ENCODE data around the gene ADGRG6. TPM values are rescaled to one million over a fixed set of nuclear protein-coding genes. Genes with fewer than 3 reads are reported as not detected.

ADGRG6 gene
- total RNA-seq, 2 donors from 2014 or later, result 5.7 to 13.4 TPM

DNA sequence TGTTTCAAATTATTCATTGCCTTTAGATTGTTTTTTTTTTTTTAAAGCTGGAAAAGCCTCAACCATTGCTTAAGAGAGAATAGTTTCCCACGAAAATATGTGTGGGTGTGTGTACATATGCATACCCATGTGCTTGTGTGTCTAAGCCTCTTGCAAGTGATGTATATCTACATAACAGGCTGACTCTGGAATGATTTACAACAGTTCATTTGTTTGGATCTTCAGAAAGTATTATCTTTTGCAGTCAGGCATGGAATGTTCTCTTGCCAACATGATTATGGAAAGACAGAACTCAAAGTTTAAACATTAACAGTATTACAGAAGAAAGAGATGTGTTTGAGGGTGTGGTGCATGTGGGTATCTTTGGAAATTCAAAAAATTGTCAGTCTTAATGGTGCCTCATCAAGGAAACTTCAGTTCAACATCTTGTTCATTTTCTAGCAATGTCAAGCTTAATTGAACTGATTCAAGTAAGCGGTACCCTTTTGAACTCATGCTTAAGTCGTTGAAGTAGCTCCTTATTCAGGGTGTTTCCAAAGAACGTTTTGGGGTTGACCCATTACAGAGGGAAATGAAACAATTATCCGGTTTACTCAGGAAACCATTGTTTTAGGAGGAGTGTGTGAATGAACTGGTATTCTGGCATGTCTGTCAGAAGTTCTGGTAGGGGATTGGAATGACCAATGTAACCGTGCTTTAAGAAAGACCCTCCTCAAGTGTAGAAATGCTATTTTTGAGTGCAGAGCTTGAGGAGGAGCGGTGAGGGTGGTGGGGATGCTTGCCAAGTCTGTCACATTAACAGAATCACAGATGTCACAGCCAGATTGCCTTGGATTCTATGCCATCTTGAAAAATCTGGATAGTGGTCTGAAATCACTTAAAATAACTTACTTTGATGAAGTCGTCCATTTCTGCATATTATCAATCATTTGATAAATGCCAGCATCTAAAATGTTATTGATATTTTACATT lies 60.3 kb downstream of the ADGRG6 start:
- intact Hi-C loops (cut with DNase I), result no loop called here
- DNase-seq, result no peak
- ATAC-seq, result peak in 1 of 2 donors; percentile 64

DNA sequence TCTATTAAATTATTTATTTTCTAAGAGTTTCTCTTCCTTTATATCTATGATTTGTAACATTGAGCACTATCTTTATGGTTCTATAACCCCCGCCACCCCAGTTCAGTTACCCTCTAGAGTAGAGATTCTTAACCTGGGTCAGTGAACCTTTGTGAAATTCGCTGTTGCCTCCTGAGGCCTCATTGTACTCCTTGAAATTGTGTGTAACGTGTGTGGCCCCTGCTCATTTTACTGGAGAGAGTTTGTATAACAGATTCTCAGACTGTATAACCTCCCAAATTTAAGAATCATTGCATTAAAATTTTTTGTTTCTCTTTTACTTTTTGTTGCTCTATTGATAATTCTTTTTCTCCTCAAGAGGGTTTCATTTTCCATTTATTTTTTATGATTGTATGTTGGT lies 65.3 kb downstream of the ADGRG6 start:
- DNase-seq (no peak), ATAC-seq (no peak)
- intact Hi-C loops (cut with DNase I), result no loop called here

DNA sequence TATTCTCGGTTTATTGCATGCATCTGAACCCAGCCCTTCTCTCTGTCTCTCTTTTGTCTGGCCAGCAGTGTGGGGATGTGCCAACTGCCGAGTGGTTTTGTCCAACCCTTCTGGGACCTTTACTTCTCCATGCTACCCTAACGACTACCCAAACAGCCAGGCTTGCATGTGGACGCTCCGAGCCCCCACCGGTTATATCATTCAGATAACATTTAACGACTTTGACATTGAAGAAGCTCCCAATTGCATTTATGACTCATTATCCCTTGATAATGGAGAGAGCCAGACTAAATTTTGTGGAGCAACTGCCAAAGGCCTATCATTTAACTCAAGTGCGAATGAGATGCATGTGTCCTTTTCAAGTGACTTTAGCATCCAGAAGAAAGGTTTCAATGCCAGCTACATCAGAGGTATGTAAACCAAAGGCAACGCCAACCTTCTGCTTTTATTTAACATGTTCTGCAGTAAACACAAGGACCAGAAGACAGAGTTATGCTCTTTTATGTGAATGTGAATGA lies 65.8 kb downstream of the ADGRG6 start:
- intact Hi-C loops (cut with DNase I), result no loop called here
- peak; percentile 93 to 98 for ATAC-seq
- DNase-seq, result peak; percentile 55

DNA sequence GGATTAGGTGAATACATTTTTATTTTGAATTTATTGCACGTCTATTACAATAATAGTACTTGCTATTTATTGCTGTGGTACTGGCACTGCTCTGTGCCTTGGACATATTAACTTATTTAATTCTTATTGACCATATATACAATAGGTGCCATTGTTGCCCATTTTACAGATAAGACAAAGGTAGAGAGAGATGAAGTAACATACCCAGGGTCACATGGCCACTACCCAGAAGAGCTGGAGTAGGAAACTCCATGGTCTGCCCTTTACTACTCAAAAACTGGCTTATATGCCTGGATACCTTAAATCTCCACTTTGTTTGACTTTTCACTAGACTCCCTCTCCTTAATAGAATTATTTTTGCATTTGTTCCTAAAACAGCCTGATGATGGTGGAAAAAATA lies 67.5 kb downstream of the ADGRG6 start:
- intact Hi-C loops (cut with DNase I), result no loop called here
- ATAC-seq (no peak), DNase-seq (no peak)

DNA sequence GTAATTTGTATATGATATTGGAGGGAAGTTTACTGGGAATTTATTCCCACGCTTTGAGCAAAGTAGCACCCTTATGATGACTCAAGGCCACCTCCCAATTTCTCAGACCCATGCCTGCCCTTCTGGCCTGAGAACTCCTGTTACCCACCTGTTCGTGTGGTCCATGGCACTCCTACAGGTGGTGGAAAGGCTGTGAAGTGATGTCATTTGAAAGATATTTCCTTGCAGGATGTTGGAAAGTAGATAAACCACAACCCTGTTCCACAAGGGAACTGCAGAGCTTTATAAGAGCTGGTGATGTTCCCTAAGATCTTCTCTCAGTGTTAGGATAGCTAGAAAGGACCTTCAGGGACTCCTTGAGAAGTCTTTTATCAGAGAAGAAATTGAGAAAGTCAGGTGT lies 70.5 kb downstream of the ADGRG6 start:
- ATAC-seq (no peak), DNase-seq (no peak)
- intact Hi-C loops (cut with DNase I), result no loop called here

DNA sequence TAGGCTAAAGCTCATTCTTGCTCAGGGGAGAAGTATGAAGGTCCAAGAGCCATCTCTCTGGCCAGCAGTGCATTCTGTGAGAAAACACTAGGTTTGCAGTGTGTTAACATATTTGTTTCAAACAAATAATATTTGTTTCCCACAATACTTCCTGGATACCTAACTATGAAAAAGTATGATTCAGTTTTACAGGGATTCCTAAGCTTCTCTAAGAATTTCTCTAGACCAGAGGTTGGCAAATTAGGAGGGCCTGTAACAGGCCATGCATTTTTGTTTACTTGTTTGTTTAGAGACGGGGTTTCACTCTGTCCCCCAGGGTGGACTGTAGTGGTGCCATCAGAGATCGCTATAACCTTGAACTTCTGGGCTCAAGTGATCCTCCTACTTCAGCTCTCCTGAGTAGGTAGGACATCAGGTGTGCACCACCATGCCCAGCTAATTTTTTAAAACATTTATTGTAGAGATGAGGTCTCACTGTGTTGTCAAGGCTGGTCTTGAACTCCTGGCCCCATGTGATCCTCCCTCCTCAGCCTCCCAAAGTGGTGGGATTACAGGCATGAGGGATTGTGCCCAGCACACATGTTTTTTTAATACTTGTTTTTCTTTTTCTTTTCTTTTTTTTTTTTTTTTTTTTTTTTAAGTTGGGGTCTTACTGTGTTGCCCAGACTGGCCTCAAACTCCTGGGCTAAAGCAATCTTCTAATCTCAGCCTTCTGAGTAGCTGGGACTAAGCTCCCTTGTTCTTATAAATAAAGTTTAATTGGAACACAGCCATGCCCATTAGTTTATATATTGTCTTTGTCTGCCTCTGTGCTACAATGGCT lies 71.7 kb downstream of the ADGRG6 start:
- DNase-seq (no peak), ATAC-seq (no peak)
- intact Hi-C loops (cut with DNase I), result no loop called here

DNA sequence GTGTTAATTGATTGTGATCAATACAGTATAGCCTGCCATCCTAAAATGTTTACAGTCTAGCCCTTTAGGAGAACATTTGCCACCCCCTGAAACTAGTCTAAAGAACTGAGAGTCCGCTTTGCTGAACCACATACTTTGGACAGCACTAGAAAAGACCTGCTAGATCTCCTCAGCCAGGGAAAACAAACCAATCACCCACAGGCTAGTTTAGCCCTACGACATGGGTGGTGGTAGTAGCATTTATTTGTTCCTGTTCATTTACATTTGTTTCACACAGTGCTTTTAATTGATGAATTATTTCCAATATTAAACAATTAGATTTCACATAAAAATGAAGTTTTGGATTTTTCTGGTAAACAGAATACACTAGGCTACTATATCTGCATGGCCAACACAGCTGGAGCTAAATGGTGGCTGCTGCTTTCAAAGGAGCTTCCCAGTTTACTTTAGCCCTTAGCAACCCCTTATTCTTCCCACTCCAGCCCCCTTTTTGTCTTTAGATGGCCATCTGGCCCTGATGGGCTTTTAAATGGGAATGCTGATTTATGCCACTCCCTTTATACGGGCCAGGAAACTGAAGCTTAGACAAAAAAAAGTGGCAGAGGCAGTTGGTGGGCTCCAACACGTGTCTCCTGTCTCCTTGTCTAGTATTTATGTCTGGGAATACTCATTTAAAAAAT lies 72.4 kb downstream of the ADGRG6 start:
- no peak for DNase-seq

DNA sequence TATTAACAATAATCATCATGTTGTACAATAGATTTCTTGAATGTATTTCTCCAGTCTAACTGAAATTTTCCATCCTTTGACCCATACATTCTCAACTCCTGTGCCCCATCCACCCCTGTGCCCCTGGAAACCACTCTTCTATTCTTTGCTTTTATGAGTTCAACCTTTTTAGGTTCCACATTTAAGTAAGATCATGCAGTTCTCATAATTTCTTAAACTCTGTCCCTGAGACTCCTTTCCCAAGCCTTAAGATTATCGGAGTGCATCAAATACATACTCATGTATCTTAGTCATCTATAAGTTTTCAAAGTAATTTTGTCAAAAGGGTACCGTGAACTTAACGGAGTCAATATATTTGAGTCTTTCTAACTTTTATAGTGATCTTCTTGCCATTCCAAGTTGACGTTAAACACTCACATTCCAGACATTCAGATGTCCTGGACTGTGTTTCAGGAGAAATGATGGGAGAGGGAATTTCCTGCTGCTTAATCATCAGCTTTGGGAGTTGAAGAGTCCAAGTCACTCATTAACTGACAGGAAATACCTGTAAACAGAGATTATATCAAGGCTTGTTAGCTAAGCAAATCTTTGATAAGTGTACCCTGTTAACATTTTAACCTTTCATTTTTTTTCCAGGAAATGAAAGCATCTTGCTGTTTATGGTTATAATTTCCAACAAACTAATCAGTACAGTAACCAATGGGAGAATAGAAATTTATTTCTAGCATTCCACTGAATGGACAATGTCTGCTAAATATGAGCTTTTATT lies 73.3 kb downstream of the ADGRG6 start:
- DNase-seq (no peak), ATAC-seq (peak in 1 of 2 donors; percentile 41)
- intact Hi-C loops (cut with DNase I), result no loop called here

More for the DNA sequence above, 72.4 kb downstream of the ADGRG6 start:
- intact Hi-C loops (cut with DNase I), result no loop called here
- ATAC-seq, result no peak

DNA sequence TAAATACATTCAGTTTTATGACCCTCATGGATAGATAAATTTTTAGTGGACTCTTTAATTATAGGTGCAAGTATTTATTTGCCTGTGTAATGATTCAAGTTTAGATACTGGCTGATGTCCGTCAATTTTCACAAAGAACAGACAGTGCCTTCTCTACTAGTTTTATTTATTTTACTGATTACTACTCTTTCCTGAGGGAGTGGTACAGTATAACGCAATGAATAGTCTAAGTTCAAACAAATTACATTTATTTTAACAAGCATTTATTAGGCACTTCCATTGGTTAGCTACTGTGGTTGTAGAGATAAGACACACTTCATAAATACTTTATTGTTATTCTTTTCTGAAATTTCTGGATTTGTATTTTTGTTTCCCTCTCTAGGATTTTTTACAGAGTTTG lies 74.3 kb downstream of the ADGRG6 start:
- DNase-seq, result no peak
- intact Hi-C loops (cut with DNase I), result no loop called here
- no peak for ATAC-seq

DNA sequence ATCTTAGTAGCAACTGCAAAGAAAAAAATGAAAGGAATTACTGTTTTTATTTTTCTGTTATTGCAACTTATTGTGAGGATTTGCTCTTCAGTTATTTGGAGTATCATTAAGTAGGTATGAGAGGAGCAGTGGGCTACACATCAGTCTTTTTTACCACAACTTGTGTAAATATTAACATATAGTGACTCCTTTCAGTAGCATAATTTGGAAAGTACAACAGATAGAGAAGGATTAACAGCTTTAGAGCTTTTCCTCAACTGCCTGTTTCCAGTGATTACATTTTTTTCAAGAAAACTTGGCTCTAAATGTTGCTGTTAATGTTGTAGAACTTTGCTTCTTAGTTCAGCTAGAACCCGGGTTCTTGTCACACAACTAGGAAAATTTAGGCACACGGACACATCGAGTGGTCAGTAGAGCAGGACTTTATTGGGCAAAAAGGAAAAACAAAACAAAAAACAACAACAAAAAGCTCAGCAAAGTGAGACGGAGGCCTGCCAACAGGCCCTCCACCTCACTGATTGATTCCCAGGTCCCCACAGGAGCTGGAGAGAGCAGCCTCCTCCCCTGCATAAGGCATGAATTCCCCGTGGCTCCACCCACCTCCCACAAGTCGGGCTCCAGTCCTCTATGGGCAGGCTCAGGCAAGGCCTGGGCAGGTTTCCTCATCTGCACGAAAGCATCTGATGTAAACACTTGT lies 75.1 kb downstream of the ADGRG6 start:
- ATAC-seq (peak in 1 of 2 donors; percentile 31), DNase-seq (peak; percentile 48)
- intact Hi-C loops (cut with DNase I), result no loop called here

DNA sequence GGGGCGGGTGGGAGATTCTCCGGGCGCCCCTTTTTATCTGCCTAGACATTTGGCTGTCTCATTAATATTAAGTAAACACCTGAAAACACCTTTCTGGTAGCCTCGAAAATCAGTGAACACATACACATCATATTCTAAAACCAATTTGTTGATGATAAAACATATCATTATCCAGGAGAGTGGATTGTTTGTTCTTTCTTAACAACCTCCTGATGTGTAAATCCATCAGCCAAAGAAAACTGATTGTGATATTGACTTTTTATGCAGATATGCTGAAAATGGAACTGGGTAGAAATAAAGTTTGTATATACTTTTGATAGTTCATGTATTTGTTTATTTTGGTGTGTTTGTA lies 75.7 kb downstream of the ADGRG6 start:
- DNase-seq, result no peak
- intact Hi-C loops (cut with DNase I), result no loop called here
- no peak for ATAC-seq

DNA sequence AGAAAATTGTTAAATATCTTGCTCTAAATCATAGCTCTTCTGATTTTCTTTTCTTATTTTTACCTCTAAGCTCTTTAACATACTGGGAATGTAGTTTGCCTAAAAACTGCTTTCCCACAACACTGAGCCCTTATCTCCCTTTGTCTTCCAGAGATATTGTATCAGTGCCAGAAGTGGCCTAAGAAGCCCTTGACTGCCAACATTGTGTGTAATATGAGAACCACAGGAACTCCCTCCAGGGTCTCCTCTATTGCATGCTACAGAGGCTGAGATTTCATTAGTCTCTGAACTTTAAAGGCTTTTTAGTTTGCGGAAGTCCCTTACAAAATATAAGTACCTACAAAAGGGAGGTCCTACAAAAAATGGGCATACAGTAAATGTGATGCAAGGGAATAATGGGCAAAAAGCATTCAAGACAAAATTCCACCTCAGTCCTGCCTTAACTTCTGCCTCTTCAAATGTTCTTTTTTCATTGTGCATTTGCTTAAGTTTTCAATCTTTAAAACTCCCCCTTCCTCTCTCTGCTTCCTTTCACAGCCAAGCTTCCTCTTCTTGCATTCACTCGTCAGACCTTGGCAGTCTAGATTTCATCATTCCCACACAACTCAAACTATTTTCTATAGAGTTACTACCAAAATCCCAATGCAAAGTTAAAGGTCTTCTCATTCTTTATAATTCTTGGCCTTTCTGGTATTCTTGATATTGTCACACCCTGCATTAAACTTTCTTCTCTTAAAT lies 76.5 kb downstream of the ADGRG6 start:
- intact Hi-C loops (cut with DNase I), result no loop called here
- ATAC-seq (peak; percentile 82 to 86), DNase-seq (no peak)

DNA sequence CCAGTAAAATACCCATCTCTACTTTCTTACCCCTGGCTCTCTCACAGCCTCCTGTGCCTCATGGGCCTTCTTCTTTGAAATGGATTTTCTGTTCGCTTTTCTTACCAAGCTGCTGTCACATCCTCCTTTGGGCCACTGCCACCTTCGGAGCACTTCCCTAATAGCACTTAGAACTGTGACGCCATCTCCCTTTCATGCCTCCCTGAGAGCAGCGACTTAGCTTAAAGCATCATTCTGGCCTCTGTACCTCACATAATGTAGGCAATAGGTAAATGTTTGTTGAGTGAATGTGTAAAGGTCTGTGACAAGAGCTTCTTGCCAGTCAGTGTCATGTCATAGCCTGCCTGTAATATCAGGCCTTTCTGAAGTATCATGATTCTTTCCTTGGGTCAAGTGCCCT lies 78.8 kb downstream of the ADGRG6 start:
- DNase-seq (peak; percentile 32), ATAC-seq (peak in 1 of 2 donors; percentile 17)
- intact Hi-C loops (cut with DNase I), result loop anchor here in 1 of 2 donors (10.0 kb wide), 1 partner anchor 146 kb away; no protein-coding TSS in a partner anchor

DNA sequence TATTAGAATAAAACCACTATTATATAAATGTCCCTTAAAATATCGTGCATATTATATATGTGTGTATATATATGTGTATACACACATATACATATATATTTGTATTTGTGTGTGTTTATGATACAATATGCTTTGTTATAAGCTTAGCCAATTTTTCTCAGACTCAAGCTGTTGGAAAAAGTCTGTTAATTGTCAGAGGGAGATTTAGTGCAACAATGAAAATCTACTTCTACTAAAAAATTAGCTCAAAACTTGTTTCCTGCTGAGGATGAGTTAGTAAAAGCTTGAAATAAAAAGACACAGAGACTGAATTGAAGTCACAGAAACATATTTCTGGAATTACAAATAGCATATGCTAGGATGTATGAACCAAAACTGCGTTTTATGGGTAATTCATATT lies 79.4 kb downstream of the ADGRG6 start:
- ATAC-seq, result no peak
- intact Hi-C loops (cut with DNase I), result loop anchor here in 1 of 2 donors (10.0 kb wide), 1 partner anchor 146 kb away; no protein-coding TSS in a partner anchor

DNA sequence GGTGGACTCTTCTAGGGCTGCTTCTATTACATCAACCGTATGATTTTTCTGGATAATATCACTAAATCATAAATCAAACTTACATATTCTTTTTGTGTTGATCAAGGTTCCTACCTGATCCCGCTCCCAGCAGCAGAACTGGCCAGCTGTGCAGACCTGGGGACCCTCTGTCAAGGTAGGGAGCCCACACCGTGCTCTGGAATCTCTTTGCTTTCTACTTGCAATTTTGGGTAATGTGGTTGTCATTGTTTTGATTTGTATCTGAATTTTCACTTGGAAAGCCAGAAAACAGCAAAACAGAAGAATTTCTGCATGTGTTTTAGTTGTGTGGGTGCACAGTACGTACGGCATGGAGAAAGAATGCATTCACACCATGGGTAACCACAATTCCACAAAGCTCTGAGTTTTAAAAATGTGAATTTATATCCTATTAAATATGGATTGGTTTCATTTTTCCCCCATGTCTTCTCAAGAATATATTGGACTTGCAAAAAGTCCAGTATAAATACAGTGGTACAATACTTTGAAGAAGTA lies 80.1 kb downstream of the ADGRG6 start:
- intact Hi-C loops (cut with DNase I), result loop anchor here in 1 of 2 donors (10.0 kb wide), 1 partner anchor 147 kb away; no protein-coding TSS in a partner anchor
- ATAC-seq (no peak), DNase-seq (no peak)

More for the DNA sequence above, 79.4 kb downstream of the ADGRG6 start:
- no peak for DNase-seq

DNA sequence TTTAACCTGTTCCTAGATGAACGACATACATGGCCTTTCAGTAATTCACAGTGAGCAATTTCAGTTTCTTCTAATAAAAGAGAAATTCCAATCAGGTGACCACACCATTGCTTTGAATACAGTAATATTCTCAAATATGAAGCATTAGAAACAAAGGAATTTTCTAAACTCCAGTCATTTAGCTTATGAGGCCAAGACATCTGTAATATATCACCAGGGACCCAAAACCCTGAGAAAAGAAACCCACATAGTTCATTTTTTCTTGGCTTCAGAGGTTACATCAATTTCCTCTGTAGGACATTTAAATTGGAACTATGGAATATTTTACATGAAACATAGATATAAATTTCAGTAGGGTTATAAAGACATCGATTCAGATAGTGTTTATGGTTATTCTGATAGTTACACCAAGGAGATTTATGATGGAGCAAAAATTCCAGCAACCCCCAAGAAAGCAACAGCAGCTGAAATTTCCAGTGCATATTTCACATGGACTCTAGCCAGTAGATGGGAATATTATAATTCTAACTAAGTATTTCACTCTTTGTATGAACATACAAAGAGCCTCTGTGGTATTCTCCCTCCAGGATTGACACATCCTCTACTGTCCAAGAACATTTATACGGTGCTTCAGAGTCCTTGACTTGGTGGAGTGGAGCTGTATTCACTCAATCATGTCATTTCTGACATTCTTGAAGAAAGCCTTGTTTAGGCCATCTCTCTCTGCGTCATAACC lies 82.9 kb downstream of the ADGRG6 start:
- no peak for DNase-seq
- intact Hi-C loops (cut with DNase I), result loop anchor here (5.0 to 10.0 kb wide), 2 partner anchors 150 to 237 kb away; partner anchors contain the start of genes NMBR (in 2 of the 2) and VTA1 (in 2 of the 2)
- ATAC-seq, result no peak

Measured in left cardiac atrium (tissue), 4 donors.